ENCODE data around the gene UQCRC1.

GRCh38 chr3:48593337-48593736 lies 16.1 kb downstream of the UQCRC1 start:
- TF ChIP-seq, protein P1, sequence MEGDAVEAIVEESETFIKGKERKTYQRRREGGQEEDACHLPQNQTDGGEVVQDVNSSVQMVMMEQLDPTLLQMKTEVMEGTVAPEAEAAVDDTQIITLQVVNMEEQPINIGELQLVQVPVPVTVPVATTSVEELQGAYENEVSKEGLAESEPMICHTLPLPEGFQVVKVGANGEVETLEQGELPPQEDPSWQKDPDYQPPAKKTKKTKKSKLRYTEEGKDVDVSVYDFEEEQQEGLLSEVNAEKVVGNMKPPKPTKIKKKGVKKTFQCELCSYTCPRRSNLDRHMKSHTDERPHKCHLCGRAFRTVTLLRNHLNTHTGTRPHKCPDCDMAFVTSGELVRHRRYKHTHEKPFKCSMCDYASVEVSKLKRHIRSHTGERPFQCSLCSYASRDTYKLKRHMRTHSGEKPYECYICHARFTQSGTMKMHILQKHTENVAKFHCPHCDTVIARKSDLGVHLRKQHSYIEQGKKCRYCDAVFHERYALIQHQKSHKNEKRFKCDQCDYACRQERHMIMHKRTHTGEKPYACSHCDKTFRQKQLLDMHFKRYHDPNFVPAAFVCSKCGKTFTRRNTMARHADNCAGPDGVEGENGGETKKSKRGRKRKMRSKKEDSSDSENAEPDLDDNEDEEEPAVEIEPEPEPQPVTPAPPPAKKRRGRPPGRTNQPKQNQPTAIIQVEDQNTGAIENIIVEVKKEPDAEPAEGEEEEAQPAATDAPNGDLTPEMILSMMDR (IDR thresholded peaks at IDR 0.05): no peak
- no peak for TF ChIP-seq EZH2 (IDR thresholded peaks at IDR 0.05; ENCODE audit: borderline replicate concordance, insufficient read depth, low read depth, low read length, poor library complexity, severe bottlenecking)
